ENCODE measurements around the gene NDUFA8. TPM values are rescaled to one million over a fixed set of nuclear protein-coding genes. Genes with fewer than 3 reads are reported as not detected.

Gene NDUFA8
- total and polyA plus RNA-seq, 2 donors (not counting 1 experiment from before 2014, with no cell fraction given): 26.6 to 90.2 TPM

DNA sequence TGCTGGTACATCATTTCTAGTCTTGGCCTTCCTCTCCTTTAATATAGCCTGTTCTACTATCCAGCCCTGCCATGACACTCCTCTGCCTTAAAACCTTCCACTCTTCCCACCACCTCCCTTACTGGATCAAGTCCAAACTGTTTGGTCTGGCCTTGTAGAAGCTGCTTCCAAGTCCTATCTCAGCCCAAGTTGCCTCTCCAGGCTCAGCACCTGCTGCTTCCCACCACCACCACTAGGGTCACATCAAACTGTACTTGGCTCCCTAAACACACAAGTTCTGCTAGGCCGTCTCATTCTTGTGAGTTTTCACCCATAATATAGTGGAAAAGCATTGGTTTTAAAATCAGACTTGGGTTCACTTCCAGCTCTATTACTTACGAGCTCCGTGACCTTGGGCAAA lies 1.4 kb downstream of the NDUFA8 start:
- no peaks in the 10 kb centered on the region for H3K4me1 ChIP-seq (ENCODE audit: control insufficient read depth, extremely low read depth, insufficient read depth, low read length)
- peak; percentile 35 to 49 for DNase-seq (ENCODE audit: low read depth in 2 of 2)
- peaks cover 20% of the 10 kb centered on the region for H3K79me2 ChIP-seq (ENCODE audit: control insufficient read depth, insufficient read depth, low read length)
- H3K4me3 ChIP-seq (replicated peaks in 1 of 4; ENCODE audit: control extremely low read depth in 1 of 4, insufficient read depth in 1 of 4, low read depth in 3 of 4, low read length in 4 of 4): peak overlapping the region in 2 of 4 experiments; percentile 17 to 23
- peaks cover 2% of the 10 kb centered on the region for H3K27me3 ChIP-seq (ENCODE audit: control insufficient read depth, insufficient read depth, low read length)
- H3K9me3 ChIP-seq (ENCODE audit: control insufficient read depth, insufficient read depth, low read depth, low read length): no peaks in the 10 kb centered on the region
- H3K27ac ChIP-seq (ENCODE audit: insufficient read depth, low read length): no peak overlapping the region
- no peaks in the 10 kb centered on the region for H3K36me3 ChIP-seq (ENCODE audit: control insufficient read depth, insufficient read depth, low read length)
- TF ChIP-seq EZH2 (IDR thresholded peaks at IDR 0.05; ENCODE audit: low read length, missing control alignments): no peak
- peak; percentile 32 to 58 for TF ChIP-seq CTCF (conservative IDR thresholded peaks at IDR 0.05 in 1 of 2, IDR thresholded peaks at IDR 0.05 in 1 of 2; ENCODE audit: low read depth in 1 of 2, low read length in 2 of 2)
- no peaks in the 10 kb centered on the region for H4K20me1 ChIP-seq (ENCODE audit: control insufficient read depth, extremely low read depth, insufficient read depth, low read length)
- H3K4me2 ChIP-seq (ENCODE audit: extremely low read depth, insufficient read depth, low read length): no peak overlapping the region
- H3K9ac ChIP-seq (ENCODE audit: insufficient read depth, low read length): no peak overlapping the region
- H2AFZ ChIP-seq (ENCODE audit: low read length): no peak overlapping the region

DNA sequence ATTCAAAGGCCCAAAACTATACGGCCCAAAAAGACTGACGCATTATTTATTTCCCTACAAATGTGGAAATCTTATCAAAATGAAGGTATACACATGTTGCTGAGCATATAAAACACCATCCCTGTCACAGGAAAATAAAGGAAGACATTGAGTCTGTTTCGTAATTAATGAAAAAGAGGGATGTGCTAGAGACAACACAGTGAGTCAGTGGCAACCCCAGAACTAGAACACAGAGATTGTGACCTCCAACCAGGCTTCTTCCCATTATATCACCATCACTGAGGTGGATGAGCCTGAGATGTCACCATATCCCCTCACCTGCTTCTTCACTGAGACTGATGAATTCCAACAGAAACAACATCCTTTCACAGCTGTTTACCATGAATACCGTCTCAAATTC lies 3.8 kb downstream of the NDUFA8 start:
- Histone ChIP-seq H4K20me1 (ENCODE audit: control insufficient read depth, extremely low read depth, insufficient read depth, low read length) (no peaks in the 10 kb centered on the region), H3K4me3 (replicated peaks in 1 of 4; ENCODE audit: control extremely low read depth in 1 of 4, insufficient read depth in 1 of 4, low read depth in 3 of 4, low read length in 4 of 4) (no peak overlapping the region), H2AFZ (ENCODE audit: low read length) (no peak overlapping the region), H3K27me3 (ENCODE audit: control insufficient read depth, insufficient read depth, low read length) (no peaks in the 10 kb centered on the region), H3K79me2 (ENCODE audit: control insufficient read depth, insufficient read depth, low read length) (peaks cover 20% of the 10 kb centered on the region), H3K27ac (ENCODE audit: insufficient read depth, low read length) (no peak overlapping the region), H3K9me3 (ENCODE audit: control insufficient read depth, insufficient read depth, low read depth, low read length) (no peaks in the 10 kb centered on the region), H3K4me2 (ENCODE audit: extremely low read depth, insufficient read depth, low read length) (no peak overlapping the region), H3K36me3 (ENCODE audit: control insufficient read depth, insufficient read depth, low read length) (no peaks in the 10 kb centered on the region), H3K4me1 (ENCODE audit: control insufficient read depth, extremely low read depth, insufficient read depth, low read length) (no peaks in the 10 kb centered on the region), H3K9ac (ENCODE audit: insufficient read depth, low read length) (no peak overlapping the region)
- DNase-seq (ENCODE audit: low read depth in 2 of 2): no peak
- TF ChIP-seq CTCF (conservative IDR thresholded peaks at IDR 0.05 in 1 of 2, IDR thresholded peaks at IDR 0.05 in 1 of 2; ENCODE audit: low read depth in 1 of 2, low read length in 2 of 2) (no peak), EZH2 (IDR thresholded peaks at IDR 0.05; ENCODE audit: low read length, missing control alignments) (no peak)

GRCh38 chr9:122151267-122151828 lies 8.2 kb downstream of the NDUFA8 start:
- no peak for TF ChIP-seq EZH2 (IDR thresholded peaks at IDR 0.05; ENCODE audit: low read length, missing control alignments)
- TF ChIP-seq CTCF (conservative IDR thresholded peaks at IDR 0.05 in 1 of 2, IDR thresholded peaks at IDR 0.05 in 1 of 2; ENCODE audit: low read depth in 1 of 2, low read length in 2 of 2): no peak
- Histone ChIP-seq H2AFZ (ENCODE audit: low read length) (no peak overlapping the region), H3K9me3 (ENCODE audit: control insufficient read depth, insufficient read depth, low read depth, low read length) (no peaks in the 10 kb centered on the region), H3K79me2 (ENCODE audit: control insufficient read depth, insufficient read depth, low read length) (peaks cover 5% of the 10 kb centered on the region), H3K4me2 (ENCODE audit: extremely low read depth, insufficient read depth, low read length) (no peak overlapping the region), H3K27ac (ENCODE audit: insufficient read depth, low read length) (no peak overlapping the region), H3K9ac (ENCODE audit: insufficient read depth, low read length) (no peak overlapping the region), H3K4me1 (ENCODE audit: control insufficient read depth, extremely low read depth, insufficient read depth, low read length) (no peaks in the 10 kb centered on the region), H3K4me3 (replicated peaks in 1 of 4; ENCODE audit: control extremely low read depth in 1 of 4, insufficient read depth in 1 of 4, low read depth in 3 of 4, low read length in 4 of 4) (no peak overlapping the region), H3K27me3 (ENCODE audit: control insufficient read depth, insufficient read depth, low read length) (no peaks in the 10 kb centered on the region), H3K36me3 (ENCODE audit: control insufficient read depth, insufficient read depth, low read length) (no peaks in the 10 kb centered on the region), H4K20me1 (ENCODE audit: control insufficient read depth, extremely low read depth, insufficient read depth, low read length) (no peaks in the 10 kb centered on the region)
- no peak for DNase-seq (ENCODE audit: low read depth in 2 of 2)

All from fibroblast of lung (primary cell).